Neuronal stem cell (in vitro differentiated cells): ENCODE data around the gene PCDHA3.
"Not testable (repeated sequence)": the region's sequence is repeated elsewhere in the genome, so short reads cannot be mapped to it uniquely, and the experiment has no call there.

Experiments
- DNase-seq: peaks from one replicate; pipeline ENCODE4 v3.0.0-alpha.2; 2013; ENCODE audit warnings: low spot score
- H2AFZ ChIP-seq: one replicate; pipeline ENCODE4 v1.6.1; 2013; ENCODE audit warnings: mild to moderate bottlenecking, low read length, inconsistent platforms
- H2AK5ac ChIP-seq: 2 replicates; pipeline ENCODE4 v1.6.1; 2013; ENCODE audit warnings: low read depth, mild to moderate bottlenecking, inconsistent platforms, low read length, moderate library complexity, mixed read lengths
- H2BK120ac ChIP-seq: 2 replicates; pipeline ENCODE4 v1.6.1; 2013; ENCODE audit warnings: low read depth, mild to moderate bottlenecking, inconsistent platforms, low read length, moderate library complexity, mixed read lengths
- H2BK12ac ChIP-seq: one replicate; pipeline ENCODE4 v1.6.1; 2013; ENCODE audit warnings: low read length, inconsistent platforms
- H2BK15ac ChIP-seq: 2 replicates; pipeline ENCODE4 v1.6.1; 2013; ENCODE audit warnings: mild to moderate bottlenecking, low read length, inconsistent platforms, mixed read lengths
- H2BK5ac ChIP-seq: one replicate; pipeline ENCODE4 v1.6.1; 2013; ENCODE audit warnings: inconsistent platforms, mild to moderate bottlenecking, low read length, moderate library complexity
- H3K14ac ChIP-seq: one replicate; pipeline ENCODE4 v1.6.1; 2013; ENCODE audit warnings: low read length, inconsistent platforms
- H3K18ac ChIP-seq: 2 replicates; pipeline ENCODE4 v1.6.1; 2013; ENCODE audit warnings: low read length, inconsistent platforms
- H3K23ac ChIP-seq: 2 replicates; pipeline ENCODE4 v1.6.1; 2013; ENCODE audit warnings: low read depth, mild to moderate bottlenecking, mixed read lengths, low read length, inconsistent platforms; ENCODE audit not compliant: poor library complexity
- H3K27ac ChIP-seq: replicated peaks from 3 replicates; pipeline ENCODE4 v1.5.1; 2013; ENCODE audit warnings: low read length, inconsistent platforms
- H3K27me3 ChIP-seq, 3 experiments: 2 replicates each; pipeline ENCODE4 v1.6.1; 2013; ENCODE audit warnings: low read length in 3 of 3, mild to moderate bottlenecking in 2 of 3, inconsistent platforms in 1 of 3, low read depth in 1 of 3, mixed read lengths in 1 of 3, moderate library complexity in 1 of 3; ENCODE audit not compliant: control insufficient read depth in 3 of 3, insufficient read depth in 3 of 3
- H3K36me3 ChIP-seq, 2 donors: replicated peaks in 1 of 2; 2 replicates each; pipeline ENCODE4 v1.6.1; 2013; ENCODE audit warnings: low read length in 2 of 2; ENCODE audit not compliant: control insufficient read depth in 2 of 2, insufficient read depth in 2 of 2
- H3K4ac ChIP-seq: 2 replicates; pipeline ENCODE4 v1.6.1; 2013; ENCODE audit warnings: inconsistent platforms, mild to moderate bottlenecking, low read length, moderate library complexity
- H3K4me1 ChIP-seq, 2 donors: 1 replicate in 1 of 2; 2 replicates in 1 of 2; pipeline ENCODE4 v1.6.1; 2013; ENCODE audit warnings: low read length in 2 of 2, low read depth in 1 of 2; ENCODE audit not compliant: control insufficient read depth in 2 of 2, insufficient read depth in 1 of 2
- H3K4me2 ChIP-seq: one replicate; pipeline ENCODE4 v1.6.1; 2013; ENCODE audit warnings: mild to moderate bottlenecking, low read length, inconsistent platforms; ENCODE audit not compliant: insufficient read depth, poor library complexity, severe bottlenecking
- H3K4me3 ChIP-seq, 2 donors: 2 replicates each; pipeline ENCODE4 v1.5.1; 2013; ENCODE audit warnings: low read length in 2 of 2, mild to moderate bottlenecking in 2 of 2, inconsistent platforms in 1 of 2, moderate library complexity in 1 of 2
- H3K79me1 ChIP-seq: one replicate; pipeline ENCODE4 v1.6.1; 2013; ENCODE audit warnings: low read depth, mild to moderate bottlenecking, inconsistent platforms, low read length, moderate library complexity
- H3K9ac ChIP-seq: one replicate; pipeline ENCODE4 v1.6.1; 2013; ENCODE audit warnings: mild to moderate bottlenecking, low read depth, low read length, inconsistent platforms; ENCODE audit not compliant: poor library complexity
- H3K9me3 ChIP-seq, 2 donors: replicated peaks in 1 of 2; 2 replicates each; pipeline versions ENCODE3 to v1.6.1; 2013; ENCODE audit warnings: low read length in 2 of 2, mild to moderate bottlenecking in 2 of 2, inconsistent platforms in 1 of 2, low read depth in 1 of 2, mixed read lengths in 1 of 2, moderate library complexity in 1 of 2; ENCODE audit not compliant: control insufficient read depth in 2 of 2, insufficient read depth in 1 of 2
- H4K8ac ChIP-seq: one replicate; pipeline ENCODE4 v1.6.1; 2013; ENCODE audit warnings: low read depth, mild to moderate bottlenecking, inconsistent platforms, low read length, moderate library complexity
- H4K91ac ChIP-seq: one replicate; pipeline ENCODE4 v1.6.1; 2013; ENCODE audit warnings: low read length, low read depth, mild to moderate bottlenecking, inconsistent platforms; ENCODE audit not compliant: poor library complexity
- WGBS, 2 donors: extraction: QIAGEN DNeasy Blood & Tissue Kit; methylation state at CpG; one replicate each; pipeline ENCODE4 v1.1.7; 2013; ENCODE audit warnings: missing lambda C conversion rate in 2 of 2, mixed read lengths in 1 of 2; ENCODE audit not compliant: insufficient read length in 2 of 2, insufficient replicate concordance in 1 of 2; ENCODE audit errors: extremely low coverage in 2 of 2; 5-methylcytosine and 5-hydroxymethylcytosine counted together

The PCDHA3 gene

GRCh38 chr5:140796718-140797095, 4.2 kb upstream of the PCDHA3 start:
- peak overlapping the region in 1 of 2 donors; percentile 69 for H3K4me3 ChIP-seq
- no peak overlapping the region for H3K18ac ChIP-seq
- WGBS, 2 donors = no CpG with 5 or more reads among the region's 39 CpGs

GRCh38 chr5:140801494-140801841, 611 bp downstream of the PCDHA3 start:
- H4K8ac ChIP-seq = no peak overlapping the region
- H3K9me3 ChIP-seq = peaks cover 23 to 54% of the 10 kb centered on the region in 2 donors
- no peak overlapping the region for H3K23ac ChIP-seq
- H3K27ac ChIP-seq = no peak overlapping the region
- H3K4ac ChIP-seq = no peak overlapping the region
- H3K4me2 ChIP-seq = no peak overlapping the region
- H3K14ac ChIP-seq = no peak overlapping the region
- H3K18ac ChIP-seq = no peak overlapping the region
- H2BK120ac ChIP-seq = no peak overlapping the region
- H2BK12ac ChIP-seq = no peak overlapping the region
- no peaks in the 10 kb centered on the region for H3K4me1 ChIP-seq
- DNase-seq = no peak
- no peak overlapping the region for H2BK5ac ChIP-seq
- H3K79me1 ChIP-seq = peaks cover 6% of the 10 kb centered on the region
- H2BK15ac ChIP-seq = no peak overlapping the region
- H3K9ac ChIP-seq = no peak overlapping the region
- peaks cover 5 to 14% of the 10 kb centered on the region in 2 donors for H3K36me3 ChIP-seq
- H4K91ac ChIP-seq = no peak overlapping the region
- no peak overlapping the region for H2AFZ ChIP-seq
- no peak overlapping the region for H3K4me3 ChIP-seq
- no CpG with 5 or more reads among the region's 16 CpGs for WGBS, 2 donors
- H2AK5ac ChIP-seq = no peak overlapping the region
- no peaks in the 10 kb centered on the region for H3K27me3 ChIP-seq

More at GRCh38 chr5:140796718-140797095, 4.2 kb upstream of the PCDHA3 start:
- H3K14ac ChIP-seq = peak overlapping the region; percentile 31
- H4K91ac ChIP-seq = no peak overlapping the region
- H3K4me1 ChIP-seq = no peaks in the 10 kb centered on the region
- H2BK12ac ChIP-seq = peak overlapping the region; percentile 41
- H3K27me3 ChIP-seq = no peaks in the 10 kb centered on the region
- H2BK15ac ChIP-seq = no peak overlapping the region
- H3K36me3 ChIP-seq = peaks cover 2 to 8% of the 10 kb centered on the region in 2 donors
- no peak overlapping the region for H2AFZ ChIP-seq
- no peak overlapping the region for H2AK5ac ChIP-seq
- no peak overlapping the region for H3K4ac ChIP-seq
- no peak overlapping the region for H2BK120ac ChIP-seq
- no peak for DNase-seq
- H3K79me1 ChIP-seq = peaks cover 3% of the 10 kb centered on the region
- no peak overlapping the region for H3K27ac ChIP-seq
- H3K23ac ChIP-seq = peak overlapping the region; percentile 89
- H3K9ac ChIP-seq = peak overlapping the region; percentile 63
- no peak overlapping the region for H2BK5ac ChIP-seq
- no peak overlapping the region for H3K4me2 ChIP-seq
- H4K8ac ChIP-seq = peak overlapping the region; percentile 52
- peaks cover 24 to 58% of the 10 kb centered on the region in 2 donors for H3K9me3 ChIP-seq

GRCh38 chr5:140802381-140802780, 1.5 kb downstream of the PCDHA3 start:
- not testable (repeated sequence) for H2AK5ac ChIP-seq, H3K14ac ChIP-seq, H3K18ac ChIP-seq, H3K36me3 ChIP-seq, H3K27ac ChIP-seq, H2BK5ac ChIP-seq, DNase-seq, H4K8ac ChIP-seq, H2BK12ac ChIP-seq, H2AFZ ChIP-seq, H3K4me2 ChIP-seq, H3K4ac ChIP-seq, H2BK15ac ChIP-seq, H2BK120ac ChIP-seq, H3K27me3 ChIP-seq, H4K91ac ChIP-seq, H3K4me3 ChIP-seq, H3K4me1 ChIP-seq, H3K79me1 ChIP-seq
- WGBS, 2 donors = no CpG with 5 or more reads among the region's 45 CpGs
- peak overlapping the region; percentile 44 for H3K9ac ChIP-seq
- peaks cover 16 to 47% of the 10 kb centered on the region in 2 donors for H3K9me3 ChIP-seq
- H3K23ac ChIP-seq = peak overlapping the region; percentile 91

- Histone ChIP-seq H3K27me3 (no peaks in the 10 kb centered on the region), H2BK5ac (no peak overlapping the region), H3K23ac (peak overlapping the region; percentile 91), H3K4me1 (no peaks in the 10 kb centered on the region), H3K18ac (no peak overlapping the region), H2BK120ac (no peak overlapping the region), H2BK15ac (no peak overlapping the region), H2AK5ac (no peak overlapping the region), H3K9ac (no peak overlapping the region), H3K9me3 (peaks cover 16 to 47% of the 10 kb centered on the region in 2 donors), H3K27ac (no peak overlapping the region), H3K79me1 (peaks cover 3% of the 10 kb centered on the region), H4K91ac (no peak overlapping the region), H3K4me3 (peak overlapping the region in 1 of 2 donors; percentile 35), H2BK12ac (peak overlapping the region; percentile 41), H3K4me2 (no peak overlapping the region), H3K36me3 (peaks cover 5 to 9% of the 10 kb centered on the region in 2 donors), H3K14ac (peak overlapping the region; percentile 89), H3K4ac (no peak overlapping the region), H2AFZ (no peak overlapping the region), H4K8ac (peak overlapping the region; percentile 65)
- WGBS, 2 donors = no CpG with 5 or more reads among the region's 53 CpGs
- DNase-seq = no peak
Measured at GRCh38 chr5:140802781-140803271, 2.0 kb downstream of the PCDHA3 start.
